ENCODE data around the gene CAMKK2.
"Not testable (repeated sequence)": the region's sequence is repeated elsewhere in the genome, so short reads cannot be mapped to it uniquely, and the experiment has no call there.

The CAMKK2 gene

DNA sequence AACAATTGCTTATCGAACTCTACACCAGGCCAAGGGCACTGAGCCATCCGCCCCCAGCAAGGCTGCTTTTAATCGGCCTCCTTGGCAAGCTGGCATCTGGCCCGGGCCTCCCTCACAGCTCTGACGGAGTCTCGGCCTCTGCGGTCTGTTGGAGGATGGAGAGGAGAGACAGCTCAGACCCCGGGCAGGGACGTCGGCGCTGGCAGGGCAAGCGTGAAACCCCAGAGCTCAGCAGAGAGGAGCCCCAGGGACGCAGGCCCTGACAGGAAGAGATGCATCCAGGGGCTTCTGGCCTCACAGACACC is 17.5 kb downstream of the CAMKK2 start:
- no peak for DNase-seq (ENCODE audit: low read depth)

DNA sequence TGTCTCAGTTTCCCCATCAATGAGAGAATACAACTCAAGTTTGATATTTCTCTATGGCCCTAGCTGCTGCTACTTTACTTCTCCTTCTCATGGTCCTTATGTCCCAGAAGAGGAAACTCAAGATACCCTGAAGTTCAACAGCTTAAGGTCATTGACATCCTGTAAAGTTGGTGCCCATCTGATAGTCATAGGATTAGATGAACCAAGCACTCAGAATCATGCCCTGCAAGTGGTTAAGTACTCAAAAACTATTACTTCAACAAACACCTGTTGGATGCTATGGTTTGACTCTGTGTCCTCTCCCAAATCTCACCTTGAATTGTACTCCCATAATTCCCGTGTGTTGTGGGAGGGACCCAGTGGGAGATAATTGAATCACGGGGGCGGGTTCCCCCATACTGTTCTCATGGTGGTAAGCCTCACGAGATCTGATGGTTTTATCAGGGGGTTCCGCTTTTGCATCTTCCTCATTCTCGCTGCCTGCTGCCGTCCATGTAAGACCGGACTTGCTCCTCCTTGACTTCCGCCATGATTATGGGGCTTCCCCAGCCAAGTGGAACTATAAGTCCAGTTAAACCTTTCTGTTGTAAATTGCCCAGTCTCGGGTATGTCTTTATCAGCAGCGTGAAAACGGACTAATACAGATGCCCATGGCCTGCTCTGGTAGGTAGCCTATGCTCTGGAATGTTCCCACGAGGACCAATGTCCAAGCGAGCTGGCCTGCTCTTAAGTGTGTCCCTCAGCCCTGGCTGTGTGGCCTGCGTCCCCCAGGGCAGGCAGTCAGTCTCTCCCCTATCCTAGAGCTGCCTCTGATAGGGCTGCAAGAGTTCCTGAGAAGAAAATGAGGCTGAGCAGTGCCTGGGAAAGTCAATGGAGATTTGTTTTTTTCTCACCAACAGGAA is 18.1 kb downstream of the CAMKK2 start:
- no peak for DNase-seq (ENCODE audit: low read depth)

DNA sequence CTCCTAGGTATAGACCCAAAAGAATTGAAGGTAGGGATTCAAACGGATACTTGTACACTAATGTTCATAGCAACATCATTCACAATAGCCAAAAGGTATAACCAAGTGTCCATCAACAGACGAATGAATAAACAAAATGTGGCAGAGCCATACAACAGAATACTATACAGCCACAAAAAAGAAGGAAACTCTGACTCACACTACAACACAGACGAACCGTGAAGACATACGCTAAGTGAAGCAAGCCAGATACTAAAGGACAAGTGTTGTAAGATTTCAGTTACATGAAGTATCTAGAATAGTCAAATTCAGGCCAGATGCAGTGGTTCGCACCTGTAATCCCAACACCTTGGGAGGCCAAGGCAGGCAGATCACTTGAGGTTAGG is 19.1 kb downstream of the CAMKK2 start:
- no peak for DNase-seq (ENCODE audit: low read depth)

DNA sequence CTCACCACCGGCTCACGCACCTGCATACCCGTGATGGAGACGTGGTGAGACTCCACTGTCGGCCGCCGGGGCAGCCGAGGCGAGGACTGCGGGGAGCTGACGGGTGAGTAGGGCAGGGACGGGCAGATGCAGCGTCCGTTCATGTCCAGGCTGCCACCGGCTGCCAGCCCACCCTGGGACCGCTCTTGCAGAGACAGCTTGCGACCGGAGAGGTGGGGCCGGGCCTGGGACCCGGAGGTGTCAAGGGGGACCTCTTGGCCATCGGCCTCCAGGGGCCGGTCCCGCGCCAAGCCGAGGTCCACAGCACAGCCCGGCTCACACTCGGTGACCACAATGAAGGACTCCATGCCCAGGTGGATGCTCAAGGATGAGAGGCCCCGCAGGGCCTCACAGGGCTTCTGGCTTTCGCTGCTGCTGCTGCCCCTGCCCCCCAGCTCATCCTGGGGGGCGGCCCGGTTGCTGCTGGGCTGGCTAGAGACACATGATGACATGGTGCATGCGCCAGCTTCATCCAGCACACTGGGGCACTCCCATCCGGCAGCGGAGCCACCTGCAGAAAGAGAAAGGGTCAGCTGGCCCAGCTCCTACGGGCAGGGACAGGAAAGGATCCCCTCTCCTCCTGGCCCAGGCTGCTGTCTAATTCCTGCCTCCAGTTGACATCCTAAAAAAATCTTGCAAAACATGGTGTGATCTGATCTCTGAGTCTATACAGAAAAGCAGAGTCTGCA is 22.3 kb downstream of the CAMKK2 start:
- DNase-seq (ENCODE audit: low read depth), result no peak

DNA sequence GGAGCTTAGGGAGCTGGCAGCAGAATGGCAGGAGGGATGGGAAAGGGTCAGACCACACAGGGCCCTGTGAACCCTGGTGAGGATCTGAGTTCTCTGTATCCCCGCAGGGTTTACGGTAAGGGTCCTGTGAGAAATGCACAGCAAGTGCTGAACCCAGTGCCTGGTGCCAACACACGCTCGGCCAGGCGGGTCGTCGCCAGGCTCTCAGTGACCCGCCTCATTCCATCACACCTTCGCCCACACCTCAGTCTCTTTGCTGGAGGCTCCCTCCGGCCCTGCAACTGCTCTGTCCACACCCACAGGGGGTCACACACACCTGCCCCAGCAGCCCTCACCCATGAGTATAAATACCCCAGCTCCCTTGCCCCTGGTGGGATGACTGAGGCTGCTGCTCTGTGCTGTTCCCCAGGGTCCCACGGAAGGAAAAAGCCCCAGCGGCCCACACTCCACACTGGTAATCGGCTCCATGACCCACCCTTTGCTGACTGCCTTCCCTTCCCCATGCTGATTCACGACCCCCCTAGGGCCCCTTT is 23.1 kb downstream of the CAMKK2 start:
- DNase-seq (ENCODE audit: low read depth), result no peak

DNA sequence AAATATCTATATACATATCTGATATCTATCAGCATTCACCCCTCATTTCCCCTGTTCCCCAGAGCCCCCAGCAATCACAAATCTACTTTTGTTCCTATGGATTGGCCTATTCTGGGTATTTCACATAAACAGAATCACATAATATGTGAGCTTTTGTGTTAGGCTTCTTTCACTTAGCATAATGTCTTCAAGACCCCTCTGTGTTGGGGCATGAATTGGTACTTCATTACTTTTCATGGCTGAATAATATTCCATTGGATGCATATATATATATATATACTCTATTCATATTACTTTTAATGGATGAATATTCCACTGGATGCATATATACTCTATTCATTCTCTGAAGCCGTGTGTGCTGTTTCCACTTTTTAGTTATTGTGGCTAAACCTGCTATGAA is 28.7 kb downstream of the CAMKK2 start:
- no peak for DNase-seq (ENCODE audit: low read depth)

DNA sequence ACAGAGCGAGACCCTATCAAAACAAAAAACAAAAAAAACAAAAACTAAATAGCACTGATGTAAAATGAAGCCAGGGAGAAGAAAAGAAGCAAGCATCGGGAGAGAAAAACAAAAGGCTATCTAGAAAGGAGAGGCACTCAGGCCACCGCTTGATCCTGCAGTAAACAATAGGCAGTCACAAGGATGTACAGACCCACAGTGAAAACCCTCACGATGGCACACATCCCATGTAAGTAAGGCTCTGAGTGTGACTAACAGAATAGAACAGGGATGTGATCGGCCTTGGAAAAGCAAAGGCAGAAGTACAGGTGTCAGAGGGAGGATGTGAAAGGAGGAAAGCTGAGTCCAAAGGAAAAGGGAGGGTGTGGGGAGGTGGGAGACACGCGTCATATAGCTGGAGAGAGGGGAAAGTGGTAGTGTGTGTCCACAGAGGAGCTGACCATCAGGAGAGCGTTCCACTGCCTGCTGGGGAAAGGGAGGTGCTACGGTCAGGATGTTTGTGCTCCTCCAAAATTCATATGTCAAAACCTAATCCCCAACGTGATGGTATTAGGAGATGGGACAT is 31.5 kb downstream of the CAMKK2 start:
- no peak for DNase-seq (ENCODE audit: low read depth)

DNA sequence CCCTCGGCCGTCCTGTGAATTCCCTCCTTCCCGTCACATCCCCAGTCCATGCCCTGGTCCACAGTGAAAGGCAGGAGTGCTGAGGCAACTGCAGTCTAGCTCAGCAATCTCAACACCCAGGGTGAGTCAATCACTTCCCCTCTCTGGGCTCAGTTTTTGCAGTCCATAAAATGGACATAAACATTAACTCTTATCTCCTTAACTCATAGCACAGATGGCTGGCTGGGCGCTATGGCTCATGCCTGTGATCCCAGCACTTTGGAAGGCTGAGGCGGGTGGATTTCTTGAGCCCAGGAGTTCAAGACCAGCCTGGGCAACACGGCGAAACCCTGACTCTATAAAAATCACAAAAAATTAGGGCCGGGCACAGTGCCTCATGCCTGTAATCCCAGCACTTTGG is 32.4 kb downstream of the CAMKK2 start:
- DNase-seq (ENCODE audit: low read depth), result no peak

DNA sequence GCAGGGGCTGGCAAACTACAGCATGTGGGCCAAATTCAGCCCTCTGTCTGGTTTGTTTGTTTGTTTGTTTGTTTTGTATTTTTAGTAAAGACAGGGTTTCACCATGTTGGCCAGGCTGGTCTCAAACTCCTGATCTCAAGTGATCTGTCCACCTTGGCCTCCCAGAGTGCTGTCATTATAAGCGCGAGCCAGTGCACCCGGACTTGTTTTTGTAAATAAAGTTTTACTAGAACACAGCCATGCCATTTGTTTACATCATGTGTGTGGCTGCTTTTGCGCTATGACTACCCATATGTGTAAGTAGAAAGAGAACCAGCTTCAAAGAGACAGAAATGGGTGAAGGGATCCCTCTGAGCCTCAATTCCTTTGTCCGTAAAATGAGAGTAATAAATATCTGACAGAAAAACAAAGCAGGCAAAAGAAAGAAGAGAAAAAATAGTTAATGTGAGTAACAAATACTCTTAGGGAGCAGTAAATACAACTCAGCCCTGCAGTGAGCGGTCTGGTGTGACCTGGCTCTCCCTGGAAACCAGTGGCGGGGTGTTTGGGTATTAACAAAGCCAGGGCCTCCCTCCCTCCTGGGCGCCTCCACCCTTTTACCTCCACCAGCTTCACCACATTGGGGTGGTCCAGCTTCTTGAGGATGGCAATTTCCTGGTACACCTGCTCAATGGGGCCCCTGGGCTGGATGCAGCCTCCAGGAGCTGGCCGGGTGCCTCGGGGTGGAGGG is 33.1 kb downstream of the CAMKK2 start:
- no peak for DNase-seq (ENCODE audit: low read depth)

DNA sequence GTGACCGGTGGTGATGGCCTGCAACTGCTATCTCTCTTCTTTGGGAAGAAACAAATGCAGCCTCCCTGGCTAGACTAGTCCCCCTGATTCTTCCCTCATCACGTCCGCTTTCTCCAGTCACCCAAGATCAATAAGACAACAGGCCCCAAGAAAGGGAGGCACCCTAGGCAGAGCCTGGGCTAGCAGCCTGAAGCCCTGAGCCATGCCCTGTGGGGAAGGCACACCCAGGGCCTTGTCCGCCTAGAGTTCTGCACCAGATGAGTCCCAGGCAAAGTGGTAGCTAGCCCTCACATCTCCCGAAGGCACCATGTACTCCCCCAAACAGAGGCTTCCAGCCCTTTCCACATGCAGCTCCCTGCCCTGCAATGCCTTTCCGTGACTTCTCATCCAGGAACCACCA is 35.1 kb downstream of the CAMKK2 start:
- no peak for DNase-seq (ENCODE audit: low read depth)

DNA sequence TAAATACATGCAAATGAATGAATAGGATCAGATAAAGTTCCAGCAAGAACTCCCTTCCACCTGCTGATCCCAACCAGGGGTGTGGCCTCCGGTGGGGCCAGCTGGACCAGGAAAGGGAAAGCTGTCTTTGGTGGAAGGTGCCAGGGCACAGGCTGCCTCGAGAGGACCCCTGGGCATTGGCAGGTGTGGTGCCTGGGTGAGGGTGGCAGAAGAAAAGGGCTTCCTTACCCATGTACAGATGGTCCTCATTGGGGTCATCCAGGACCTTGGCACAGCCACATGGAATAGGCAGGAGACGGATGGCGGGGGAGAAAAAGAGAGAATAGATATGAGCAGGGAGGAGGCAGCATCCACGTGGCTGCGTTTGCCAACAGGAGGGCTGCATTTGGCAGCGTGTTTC is 36.4 kb downstream of the CAMKK2 start:
- no peak for DNase-seq (ENCODE audit: low read depth)

DNA sequence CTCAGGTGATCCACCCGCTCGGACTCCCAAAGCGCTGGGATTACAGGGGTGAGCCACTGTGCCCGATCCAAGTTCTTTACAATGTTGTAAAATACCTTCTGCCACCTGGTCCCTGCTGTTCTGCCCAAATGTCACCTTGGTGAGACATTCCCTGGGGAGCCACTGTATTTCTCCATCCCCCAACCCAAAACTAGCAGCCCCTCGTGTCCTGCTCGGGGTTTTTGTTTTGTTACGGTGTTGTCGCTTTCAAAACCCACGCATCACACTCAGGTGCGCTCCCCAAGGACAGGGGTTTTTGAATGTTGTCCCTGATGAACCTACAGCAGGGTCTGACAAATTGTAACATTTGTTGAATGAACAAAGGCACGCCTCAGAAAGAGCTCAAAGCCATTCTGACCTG is 37.4 kb downstream of the CAMKK2 start:
- no peak for DNase-seq (ENCODE audit: low read depth)

DNA sequence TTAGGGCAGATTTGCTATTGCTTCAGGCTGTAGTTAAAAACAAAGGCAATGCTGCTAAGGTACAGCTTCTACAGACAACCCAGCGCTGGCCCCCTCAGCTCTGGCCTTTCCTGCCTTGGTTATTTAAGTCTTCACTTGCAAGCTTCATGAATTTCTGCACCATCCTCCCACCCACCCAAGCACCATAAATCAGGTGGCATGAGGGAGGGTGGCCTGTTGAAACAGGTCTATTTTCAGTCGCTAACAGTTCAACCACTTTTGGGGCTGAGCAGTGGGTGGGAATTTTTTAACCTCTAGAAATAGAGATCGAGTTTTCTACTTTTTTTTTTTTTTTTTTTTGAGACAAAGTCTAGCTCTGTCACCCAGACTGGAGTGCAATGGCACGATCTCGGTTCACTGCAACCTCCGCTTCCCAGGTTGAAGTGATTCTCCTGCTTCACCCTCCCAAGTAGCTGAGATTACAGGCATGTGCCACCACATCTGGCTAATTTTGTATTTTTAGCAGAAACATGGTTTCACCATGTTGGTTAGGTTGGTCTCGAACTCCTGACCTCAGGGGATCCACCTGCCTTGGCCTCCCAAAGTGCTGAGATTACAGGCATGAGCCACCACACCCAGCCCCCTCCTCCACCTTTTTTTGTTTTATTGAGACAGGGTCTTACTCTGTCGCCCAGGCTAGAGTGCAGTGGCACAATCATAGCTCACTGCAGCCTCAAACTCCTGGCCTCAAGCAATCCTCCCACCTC is 38.6 kb downstream of the CAMKK2 start:
- not testable (repeated sequence) for DNase-seq (ENCODE audit: low read depth)

DNA sequence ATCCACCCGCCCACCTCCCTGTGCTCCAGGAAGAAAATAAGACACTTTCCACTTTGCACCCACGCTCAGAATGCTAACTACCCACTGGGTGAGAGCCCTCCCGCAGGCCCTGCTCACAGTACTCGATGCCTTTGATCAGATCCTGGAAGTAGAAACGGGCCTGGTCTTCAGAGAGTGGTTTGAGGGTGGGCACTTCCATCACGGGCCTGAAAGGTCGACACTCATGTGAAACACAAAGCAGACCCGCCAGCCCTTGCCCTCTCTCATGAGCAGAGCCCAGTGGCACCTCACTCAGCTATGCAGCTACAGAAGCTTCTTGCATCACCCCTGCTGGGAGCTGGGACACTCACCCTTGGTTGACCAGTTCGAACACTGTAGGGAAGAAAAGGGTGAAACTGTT is 41.1 kb downstream of the CAMKK2 start:
- peak; percentile 10 for DNase-seq (ENCODE audit: low read depth)

DNA sequence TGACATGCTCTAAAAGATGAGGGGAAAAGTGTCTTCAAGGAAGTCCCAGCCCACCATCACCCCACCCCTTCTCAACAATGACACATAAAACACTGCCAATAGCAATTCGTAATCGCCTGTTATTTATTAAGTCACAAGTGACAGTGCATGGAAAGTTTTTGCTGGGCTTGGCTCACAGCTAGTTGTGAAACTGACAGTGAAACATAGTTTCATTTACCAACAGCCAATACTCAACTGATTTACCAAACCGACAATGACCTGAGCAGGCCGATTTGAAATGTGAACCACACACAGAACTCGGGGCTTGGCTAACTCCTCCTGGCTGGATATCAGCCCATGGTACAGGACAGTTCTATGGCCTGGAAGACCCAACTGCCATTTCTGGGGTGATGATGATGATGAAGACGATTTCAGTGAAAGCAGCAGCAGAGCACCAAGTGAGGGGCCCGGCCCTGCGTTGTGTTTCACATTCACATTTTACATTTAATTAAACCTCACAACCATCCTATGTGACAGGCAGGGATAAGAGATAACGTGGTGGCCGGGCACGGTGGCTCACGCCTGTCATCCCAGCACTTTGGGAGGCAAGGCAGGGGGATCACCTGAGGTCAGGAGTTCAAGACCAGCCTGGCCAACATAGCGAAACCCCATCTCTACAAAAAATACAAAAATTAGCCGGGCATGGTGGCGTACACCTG is 42.7 kb downstream of the CAMKK2 start:
- DNase-seq (ENCODE audit: low read depth), result no peak

DNA sequence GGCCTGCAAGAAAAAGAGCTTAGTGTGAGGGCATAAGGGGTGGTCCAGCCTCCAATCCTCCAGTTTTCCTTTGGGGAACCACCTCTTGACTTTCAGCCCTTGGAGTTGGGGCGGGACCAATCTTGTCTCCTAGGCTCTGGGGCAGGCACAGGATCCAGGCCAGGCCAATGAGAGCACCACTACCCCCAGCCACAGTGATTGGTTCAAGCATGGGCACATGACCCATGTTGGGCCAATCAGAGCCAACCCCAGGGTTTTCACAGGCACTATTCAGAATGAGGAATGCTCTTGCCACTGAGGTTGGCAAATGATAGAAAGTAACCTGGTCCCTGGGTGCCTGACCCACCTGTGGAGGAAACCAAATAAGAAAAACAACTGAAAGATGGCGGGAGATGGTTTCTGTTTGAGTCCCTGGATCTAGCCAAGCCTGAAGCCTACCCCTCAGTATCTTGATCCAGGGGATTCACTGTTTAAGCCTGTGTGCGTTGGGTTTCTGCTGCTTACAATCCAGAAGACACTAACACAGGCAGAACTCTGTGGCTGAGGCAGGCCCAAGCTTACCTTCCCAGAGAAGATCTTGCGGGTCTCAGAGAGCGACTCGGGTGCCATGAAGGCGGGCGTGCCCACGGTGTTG is 43.7 kb downstream of the CAMKK2 start:
- no peak for DNase-seq (ENCODE audit: low read depth)

DNA sequence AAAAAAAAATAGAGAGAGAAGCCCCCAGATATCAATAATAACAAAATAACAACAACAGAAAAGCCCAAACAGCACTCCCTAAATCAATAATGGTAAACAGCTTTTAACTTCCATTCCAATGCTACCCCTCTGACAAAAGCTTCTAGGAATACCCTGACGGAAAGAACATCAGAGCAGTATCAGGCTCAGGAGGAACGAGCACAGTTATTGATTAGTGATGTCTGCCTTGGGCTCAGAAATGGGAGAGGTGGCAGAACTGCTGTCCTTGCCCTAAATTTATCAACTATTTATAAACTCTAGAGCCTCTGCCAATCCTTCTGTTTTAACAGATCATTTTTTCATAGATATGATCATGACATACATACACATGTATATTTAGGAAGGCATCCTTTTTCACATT is 44.7 kb downstream of the CAMKK2 start:
- no peak for DNase-seq (ENCODE audit: low read depth)

DNA sequence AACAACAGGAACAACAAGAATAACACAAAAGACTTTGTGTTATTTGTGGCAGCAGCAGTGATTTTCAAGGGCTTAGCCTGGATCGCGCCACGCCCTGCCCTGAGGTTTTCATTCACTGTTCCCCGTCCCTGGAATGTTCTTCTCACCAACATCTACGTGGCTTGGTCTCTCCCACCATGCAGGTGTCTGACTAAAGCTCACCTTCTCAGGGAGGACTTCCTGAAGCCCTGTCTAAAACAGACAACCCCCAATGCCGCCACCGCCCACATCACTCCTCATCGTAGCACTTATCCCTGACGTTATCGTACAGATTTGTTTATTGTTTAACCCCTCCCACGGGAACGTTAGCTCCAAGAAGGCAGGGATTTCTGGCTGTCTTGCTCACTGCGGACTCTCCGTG is 46.1 kb downstream of the CAMKK2 start:
- no peak for DNase-seq (ENCODE audit: low read depth)

DNA sequence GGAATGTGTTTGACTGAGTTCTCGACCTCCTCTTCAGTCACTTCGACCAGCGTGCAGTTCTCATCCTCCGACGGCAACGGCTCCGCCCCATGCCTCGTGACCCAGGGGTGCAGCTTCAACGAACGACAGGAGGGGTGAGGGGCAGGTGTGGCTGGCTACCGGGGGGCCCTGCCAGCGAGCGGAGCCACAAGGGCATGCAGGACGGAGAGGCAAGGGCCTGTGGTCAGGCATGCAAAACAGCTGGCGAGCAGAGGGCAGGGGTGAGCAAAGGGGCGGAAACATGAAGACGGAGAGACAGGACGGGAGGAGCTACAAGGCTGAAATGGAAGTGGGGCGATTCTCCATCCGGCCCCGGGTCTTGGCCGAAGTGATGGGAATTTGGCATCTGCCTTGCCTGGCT is 47.9 kb downstream of the CAMKK2 start:
- DNase-seq (ENCODE audit: low read depth), result no peak

DNA sequence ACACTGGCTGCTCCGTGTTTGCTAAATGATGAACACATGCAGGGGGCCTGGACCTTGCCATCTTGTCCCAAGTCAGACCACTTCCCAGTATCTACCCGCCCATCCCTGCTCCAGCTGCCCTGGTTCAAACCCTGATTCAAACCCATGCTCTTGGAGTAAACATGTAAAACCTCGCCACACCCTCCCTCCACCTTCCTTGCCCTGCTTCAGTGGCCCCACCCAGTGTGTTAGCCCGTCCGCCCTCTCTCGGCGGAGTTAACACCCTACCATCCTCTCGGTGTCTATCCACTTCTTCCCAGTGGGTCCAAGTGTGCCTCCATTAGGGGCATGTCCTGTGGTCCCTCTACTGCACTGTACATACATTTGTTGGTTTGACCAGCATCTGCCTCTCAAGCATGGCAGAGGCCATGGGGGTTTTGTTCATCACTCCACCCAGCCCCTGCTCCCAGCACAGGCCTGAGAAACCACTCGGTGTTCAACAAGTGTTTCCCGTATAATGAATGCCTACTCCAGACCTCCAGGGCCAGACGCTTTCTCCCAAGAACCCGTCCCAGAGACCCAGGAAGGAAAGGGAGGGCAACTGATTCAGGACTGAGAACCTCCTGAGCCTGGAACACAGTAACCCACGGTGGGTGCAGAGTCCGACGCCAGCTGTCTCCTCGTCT is 49.5 kb downstream of the CAMKK2 start:
- no peak for DNase-seq (ENCODE audit: low read depth)
